Fibroblast of lung (primary cell): Measurements from ENCODE around the gene OARD1. TPM values are rescaled to one million over a fixed set of nuclear protein-coding genes. Genes with fewer than 3 reads are reported as not detected.
A peak's percentile ranks its signal among the peaks of the same experiment; 100 is the strongest.
"Not testable (repeated sequence)": the region's sequence is repeated elsewhere in the genome, so short reads cannot be mapped to it uniquely, and the experiment has no call there.

Source experiments
- DNase-seq, 2 donors: peaks; one replicate each; pipeline versions ENCODE4 v3.0.0 to v3.0.0-alpha.2; 2010; ENCODE audit warnings: low read depth in 2 of 2
- H2AFZ ChIP-seq: 2 replicates; pipeline ENCODE4 v1.5.1; 2012; ENCODE audit warnings: low read length, control low read depth, inconsistent platforms
- H3K27ac ChIP-seq: 2 replicates; pipeline ENCODE4 v1.5.1; 2011; ENCODE audit warnings: low read length, control low read depth; ENCODE audit not compliant: insufficient read depth
- H3K27me3 ChIP-seq: 2 replicates; pipeline ENCODE4 v1.5.1; 2011; ENCODE audit warnings: mild to moderate bottlenecking, low read length; ENCODE audit not compliant: control insufficient read depth, insufficient read depth
- H3K36me3 ChIP-seq: 2 replicates; pipeline ENCODE4 v1.5.1; 2011; ENCODE audit warnings: low read length; ENCODE audit not compliant: control insufficient read depth, insufficient read depth
- H3K4me1 ChIP-seq: 2 replicates; pipeline ENCODE4 v1.5.1; 2011; ENCODE audit warnings: low read length; ENCODE audit not compliant: control insufficient read depth, insufficient read depth; ENCODE audit errors: extremely low read depth
- H3K4me2 ChIP-seq: 2 replicates; pipeline ENCODE4 v1.5.1; 2011; ENCODE audit warnings: low read length, control low read depth; ENCODE audit not compliant: insufficient read depth; ENCODE audit errors: extremely low read depth
- H3K4me3 ChIP-seq, 4 experiments: fragments of 200-600 bp in 1 of 4; sonication (generic) in 1 of 4; replicated peaks in 1 of 4; 2 replicates each; pipeline ENCODE4 v1.5.1; 2011 to 2016; ENCODE audit warnings: low read length in 4 of 4, low read depth in 3 of 4, mild to moderate bottlenecking in 3 of 4, control low read depth in 2 of 4, inconsistent platforms in 1 of 4, mixed read lengths in 1 of 4; ENCODE audit not compliant: insufficient read depth in 1 of 4; ENCODE audit errors: control extremely low read depth in 1 of 4
- H3K79me2 ChIP-seq: 2 replicates; pipeline ENCODE4 v1.5.1; 2012; ENCODE audit warnings: mild to moderate bottlenecking, low read length, inconsistent platforms; ENCODE audit not compliant: control insufficient read depth, insufficient read depth
- H3K9ac ChIP-seq: 2 replicates; pipeline ENCODE4 v1.5.1; 2011; ENCODE audit warnings: mild to moderate bottlenecking, low read length, control low read depth; ENCODE audit not compliant: insufficient read depth
- H3K9me3 ChIP-seq: 2 replicates; pipeline ENCODE4 v1.5.1; 2012; ENCODE audit warnings: low read depth, low read length; ENCODE audit not compliant: control insufficient read depth, insufficient read depth
- H4K20me1 ChIP-seq: 2 replicates; pipeline ENCODE4 v1.5.1; 2011; ENCODE audit warnings: low read length; ENCODE audit not compliant: control insufficient read depth, insufficient read depth; ENCODE audit errors: extremely low read depth
- CTCF ChIP-seq, 2 donors: IDR thresholded peaks in 1 of 2; conservative IDR thresholded peaks in 1 of 2; 1 replicate in 1 of 2; 2 replicates in 1 of 2; pipeline ENCODE4 v1.5.1; 2011 to 2012; ENCODE audit warnings: low read length in 2 of 2, control low read depth in 1 of 2, inconsistent platforms in 1 of 2, low read depth in 1 of 2, mild to moderate bottlenecking in 1 of 2
- EZH2 ChIP-seq: IDR thresholded peaks from 2 replicates; pipeline ENCODE4 v1.5.1; 2012; ENCODE audit warnings: low read length, control low read depth, mild to moderate bottlenecking; ENCODE audit errors: missing control alignments
- polyA minus RNA-seq: library from RNA; depleted of rRNA, polyadenylated mRNA; stranded (reverse); fragments of >200 nt; gene quantifications from 2 replicates; pipeline ENCODE4 v1.2.3, GENCODE V29; 2011; ENCODE audit warnings: low replicate concordance
- polyA plus RNA-seq, 2 donors: library from polyadenylated mRNA; depleted of rRNA in 1 of 2; stranded (reverse) in 1 of 2; unstranded in 1 of 2; fragments of >200 nt; gene quantifications; 2 replicates each; pipeline ENCODE4 v1.2.1, GENCODE V29; 2011 to 2012; ENCODE audit warnings: missing spikeins in 1 of 2
- total RNA-seq: library from RNA; depleted of rRNA; stranded (reverse); fragments of >200 nt; gene quantifications from 2 replicates; pipeline ENCODE4 v1.2.1, GENCODE V29; 2014

The OARD1 gene, protein sequence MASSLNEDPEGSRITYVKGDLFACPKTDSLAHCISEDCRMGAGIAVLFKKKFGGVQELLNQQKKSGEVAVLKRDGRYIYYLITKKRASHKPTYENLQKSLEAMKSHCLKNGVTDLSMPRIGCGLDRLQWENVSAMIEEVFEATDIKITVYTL
- total RNA-seq (10.3 and 12.4 TPM in 2 replicates), polyA plus RNA-seq (9.8 and 11.7 TPM in 2 replicates), polyA minus RNA-seq (0.27 TPM in 1 of 2 replicates, not detected in the other)
- 12.8 and 13.4 TPM in 2 replicates for polyA plus RNA-seq (2012)

DNA sequence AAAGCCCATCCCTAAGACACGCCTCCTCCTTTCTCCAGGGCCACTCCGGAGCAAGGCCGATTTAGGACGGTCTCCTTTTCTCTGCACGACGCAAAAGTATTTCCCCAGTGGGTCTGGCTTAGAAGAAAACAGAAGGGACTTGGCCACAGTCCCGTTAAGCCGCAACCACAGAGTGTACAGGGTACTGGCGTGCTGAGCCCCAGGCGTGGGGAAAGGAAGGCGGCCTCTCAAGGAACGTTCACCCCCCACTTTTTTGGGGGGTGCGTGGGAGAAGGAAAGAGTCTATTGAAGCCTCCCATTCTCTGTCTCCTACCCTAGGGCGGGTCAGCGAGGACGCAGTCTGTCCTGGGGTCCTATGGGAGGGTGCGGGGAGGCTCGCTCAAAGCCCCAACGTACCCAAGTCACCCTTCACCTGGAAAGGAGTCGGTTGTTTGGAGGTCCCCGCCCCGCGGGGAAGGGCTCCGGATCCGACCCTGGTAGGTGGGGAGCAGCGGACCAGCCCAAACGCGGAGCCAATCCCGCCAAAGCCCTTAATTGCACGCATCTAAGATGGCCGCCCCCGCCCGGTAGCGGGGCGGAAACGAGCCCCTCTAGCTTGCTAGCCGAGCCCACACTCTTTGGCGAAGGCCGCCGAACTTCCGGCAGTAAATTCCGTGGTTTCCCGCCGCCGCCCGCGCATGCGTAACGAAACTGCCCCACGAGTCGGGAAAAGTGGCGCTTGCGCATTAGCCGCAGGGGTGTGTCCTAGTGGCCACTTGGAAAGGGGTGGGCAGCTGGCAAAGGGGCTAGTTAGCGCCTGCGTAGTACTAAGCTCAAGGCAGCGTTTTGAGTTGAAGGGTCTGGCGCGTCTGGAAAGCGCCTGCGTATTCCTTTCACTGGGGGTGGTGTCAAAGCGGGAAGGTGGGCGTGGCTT lies at the start of gene OARD1:
Gene OARD1 (minus strand): TSS at position 434 of the 913 bp plus-strand sequence. CDS start 722 bp downstream, outside the sequence.
- Histone ChIP-seq H3K79me2 (peaks cover 35% of the 10 kb centered on the region), H3K27me3 (no peaks in the 10 kb centered on the region), H2AFZ (peak within 1 kb of the TSS; percentile 82), H3K4me3 (peak within 1 kb of the TSS; percentile 78 to 98 (median 84)), H3K27ac (peak within 1 kb of the TSS; percentile 94), H3K9ac (peak within 1 kb of the TSS; percentile 95), H3K4me1 (peaks cover 3% of the 10 kb centered on the region), H4K20me1 (no peaks in the 10 kb centered on the region), H3K4me2 (peak within 1 kb of the TSS; percentile 85), H3K9me3 (no peaks in the 10 kb centered on the region), H3K36me3 (no peaks in the 10 kb centered on the region)
- peak; percentile 88 to 99 for DNase-seq
- TF ChIP-seq CTCF (conservative IDR thresholded peaks at IDR 0.05 in 1 of 2, IDR thresholded peaks at IDR 0.05 in 1 of 2; ENCODE audit: low read depth in 1 of 2, low read length in 2 of 2) (no peak), EZH2 (no peak)

DNA sequence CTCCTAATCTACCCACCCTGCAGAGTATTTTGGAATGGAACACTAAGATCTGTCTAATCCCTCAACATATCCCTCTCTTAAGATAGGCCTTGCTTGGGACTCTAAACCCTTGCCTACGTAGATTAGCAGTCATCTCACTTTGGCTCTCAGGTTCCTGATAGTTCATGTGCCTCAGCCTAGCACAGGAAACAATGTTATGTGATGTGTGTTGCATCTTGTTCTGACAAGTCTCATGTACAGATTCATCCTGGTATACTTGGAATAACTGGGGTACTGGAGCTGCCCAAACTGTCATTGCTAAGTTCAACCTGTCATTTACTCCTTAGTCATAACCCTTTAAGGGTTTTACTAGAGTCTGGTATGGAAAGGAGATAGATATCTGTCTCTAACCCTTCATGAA lies 47.9 kb upstream of the OARD1 start:
- H3K4me3 ChIP-seq = no peak overlapping the region
- H3K4me2 ChIP-seq = no peak overlapping the region
- no peaks in the 10 kb centered on the region for H3K27me3 ChIP-seq
- no peak overlapping the region for H3K9ac ChIP-seq
- no peaks in the 10 kb centered on the region for H4K20me1 ChIP-seq
- no peaks in the 10 kb centered on the region for H3K36me3 ChIP-seq
- H3K9me3 ChIP-seq = no peaks in the 10 kb centered on the region
- DNase-seq = no peak
- H3K79me2 ChIP-seq = no peaks in the 10 kb centered on the region
- no peak overlapping the region for H2AFZ ChIP-seq
- no peak overlapping the region for H3K27ac ChIP-seq
- no peak for TF ChIP-seq EZH2
- no peak for TF ChIP-seq CTCF (conservative IDR thresholded peaks at IDR 0.05 in 1 of 2, IDR thresholded peaks at IDR 0.05 in 1 of 2; ENCODE audit: low read depth in 1 of 2, low read length in 2 of 2)
- H3K4me1 ChIP-seq = no peaks in the 10 kb centered on the region

DNA sequence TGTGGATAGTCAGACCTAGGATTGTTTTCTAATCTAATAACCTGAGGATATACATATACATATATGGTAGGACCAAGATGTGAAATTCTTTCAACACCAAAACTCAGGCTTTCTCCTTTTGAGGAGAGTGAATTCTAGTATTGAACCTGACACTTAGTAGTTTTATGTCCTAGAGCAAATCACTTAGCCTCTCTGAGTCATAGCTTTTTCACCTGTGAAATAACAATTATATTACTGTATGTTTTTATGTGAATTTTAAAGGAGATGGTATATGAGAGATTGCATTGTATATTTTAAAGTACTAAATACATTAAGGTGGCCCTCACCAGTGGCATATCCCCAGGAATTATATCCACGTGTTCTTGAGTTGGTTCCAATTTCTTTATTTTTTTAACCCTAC lies 47.4 kb upstream of the OARD1 start:
- Histone ChIP-seq H3K4me3 (no peak overlapping the region), H3K79me2 (no peaks in the 10 kb centered on the region), H3K9me3 (no peaks in the 10 kb centered on the region), H2AFZ (no peak overlapping the region), H3K9ac (no peak overlapping the region), H3K27me3 (no peaks in the 10 kb centered on the region), H3K36me3 (no peaks in the 10 kb centered on the region), H3K27ac (no peak overlapping the region), H3K4me1 (no peaks in the 10 kb centered on the region), H3K4me2 (no peak overlapping the region), H4K20me1 (no peaks in the 10 kb centered on the region)
- TF ChIP-seq EZH2 (no peak), CTCF (conservative IDR thresholded peaks at IDR 0.05 in 1 of 2, IDR thresholded peaks at IDR 0.05 in 1 of 2; ENCODE audit: low read depth in 1 of 2, low read length in 2 of 2) (no peak)
- no peak for DNase-seq

DNA sequence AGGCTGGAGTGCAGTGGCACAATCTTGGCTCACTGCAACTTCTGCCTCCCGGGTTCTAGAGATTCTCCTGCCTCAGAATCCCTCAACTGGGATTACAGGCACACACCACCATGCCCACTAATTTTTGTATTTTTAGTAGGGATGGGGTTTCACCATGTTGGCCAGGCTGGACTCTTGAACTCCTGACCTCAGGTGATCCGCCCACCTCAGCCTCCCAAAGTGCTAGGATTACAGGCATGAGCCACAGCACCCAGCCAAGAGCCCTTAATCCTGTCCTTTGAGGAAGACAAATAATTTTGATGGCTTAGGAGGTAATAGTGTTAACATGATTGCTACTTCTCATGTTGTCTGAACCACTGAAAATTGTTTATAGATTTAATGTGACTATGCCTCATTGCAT lies 42.9 kb upstream of the OARD1 start:
- H3K9ac ChIP-seq, H3K36me3 ChIP-seq, H3K4me3 ChIP-seq, DNase-seq, H3K27me3 ChIP-seq, H3K27ac ChIP-seq, H3K9me3 ChIP-seq, H3K79me2 ChIP-seq, H3K4me1 ChIP-seq, H4K20me1 ChIP-seq, H3K4me2 ChIP-seq, H2AFZ ChIP-seq: not testable (repeated sequence)
